T-helper 22 cell (primary cell): ENCODE data around the gene MCF2L2.

Experiments
- DNase-seq: peaks from one replicate; pipeline ENCODE4 v3.0.0-alpha.2; 2020; ENCODE audit warnings: low read depth

The MCF2L2 gene

GRCh38 chr3:183319371-183319770 lies 109.0 kb downstream of the MCF2L2 start:
- DNase-seq, result no peak

DNA sequence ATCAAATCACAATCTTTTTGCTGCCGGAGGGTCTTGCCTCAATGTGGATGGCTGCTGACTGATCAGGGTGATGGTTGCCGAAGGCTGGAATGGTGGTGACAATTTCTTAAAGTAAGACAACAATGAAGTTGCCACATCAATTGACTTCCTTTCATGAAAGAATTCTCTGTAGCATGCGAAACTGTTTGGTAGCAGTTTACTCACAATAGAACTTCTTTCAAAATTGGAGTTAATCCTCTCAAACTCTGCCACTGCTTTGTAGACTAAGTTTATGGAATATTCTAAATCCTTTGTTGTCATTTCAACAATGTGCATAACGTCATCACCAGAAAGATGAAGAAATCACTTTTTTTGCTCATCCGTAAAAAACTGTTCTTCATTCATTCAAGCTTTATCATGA lies 109.5 kb downstream of the MCF2L2 start:
- no peak for DNase-seq

- no peak for DNase-seq
These were observed 110.2 kb downstream of the MCF2L2 start for GRCh38 chr3:183317886-183318865.

- DNase-seq, result no peak
These were observed 111.1 kb downstream of the MCF2L2 start for GRCh38 chr3:183317271-183317670.

GRCh38 chr3:183315739-183316138 lies 112.7 kb downstream of the MCF2L2 start:
- no peak for DNase-seq

- no peak for DNase-seq
These were observed 114.7 kb downstream of the MCF2L2 start for GRCh38 chr3:183313764-183314163.

DNA sequence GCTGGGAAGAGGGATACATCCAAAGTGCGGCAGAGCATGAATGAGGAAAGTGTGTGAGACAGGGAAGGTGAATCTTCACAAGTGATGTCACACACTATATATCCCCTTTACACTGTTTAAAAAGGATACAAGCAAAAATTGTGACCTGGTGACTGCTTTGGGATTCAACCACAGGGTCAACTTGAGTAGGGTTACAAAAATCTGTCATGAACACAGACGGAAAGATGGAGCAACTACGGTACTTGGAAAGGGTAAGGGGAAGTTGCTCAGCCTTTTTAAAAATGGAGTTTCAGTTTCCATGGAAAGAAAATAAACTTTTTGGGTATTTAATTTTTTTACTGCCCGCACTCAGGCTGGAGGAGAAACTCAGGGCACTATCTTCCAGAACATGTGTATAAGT lies 115.1 kb downstream of the MCF2L2 start:
- no peak for DNase-seq

DNA sequence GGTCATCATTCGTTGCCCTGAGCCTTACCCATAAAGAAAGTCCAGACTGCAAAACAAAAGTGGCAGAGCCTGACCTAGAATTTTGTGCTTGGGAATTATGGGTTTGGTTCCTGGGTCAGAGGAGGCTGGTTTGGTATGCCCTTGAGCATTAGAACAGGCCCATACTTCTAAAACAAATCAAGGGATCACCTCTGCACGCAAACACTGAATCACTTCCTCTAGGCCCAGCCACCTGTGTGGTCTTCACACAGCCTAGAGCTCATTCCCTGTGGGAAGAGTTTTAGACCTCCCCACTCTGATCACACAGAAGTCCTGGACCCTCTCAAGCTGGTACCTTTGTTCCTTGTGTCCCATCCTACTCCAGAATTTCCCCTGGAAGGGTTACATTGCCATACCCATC lies 116.0 kb downstream of the MCF2L2 start:
- DNase-seq, result no peak

- no peak for DNase-seq
These were observed 117.5 kb downstream of the MCF2L2 start for GRCh38 chr3:183310936-183311335.

GRCh38 chr3:183309276-183309675 lies 119.1 kb downstream of the MCF2L2 start:
- no peak for DNase-seq

- DNase-seq, result no peak
These were observed 119.7 kb downstream of the MCF2L2 start for GRCh38 chr3:183308751-183309150.

DNA sequence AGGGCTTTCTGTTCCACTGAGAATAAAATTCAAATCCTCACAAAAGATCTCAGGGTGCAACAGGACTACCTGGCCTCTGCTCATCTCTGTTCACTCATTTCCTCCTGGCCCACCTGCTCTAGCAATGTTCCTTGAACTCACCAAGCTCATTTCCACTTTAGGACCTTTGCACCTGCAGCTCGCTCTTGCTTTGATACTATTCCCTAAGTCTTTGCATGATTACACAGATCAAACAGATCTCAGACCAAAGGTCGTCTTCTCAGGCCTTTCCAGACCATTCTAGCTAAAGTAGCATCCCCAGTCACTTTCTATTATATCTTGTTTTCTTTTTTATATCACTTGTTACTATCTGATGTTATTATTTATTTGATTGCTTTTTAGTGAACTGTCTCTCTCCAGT lies 120.7 kb downstream of the MCF2L2 start:
- DNase-seq, result no peak

DNA sequence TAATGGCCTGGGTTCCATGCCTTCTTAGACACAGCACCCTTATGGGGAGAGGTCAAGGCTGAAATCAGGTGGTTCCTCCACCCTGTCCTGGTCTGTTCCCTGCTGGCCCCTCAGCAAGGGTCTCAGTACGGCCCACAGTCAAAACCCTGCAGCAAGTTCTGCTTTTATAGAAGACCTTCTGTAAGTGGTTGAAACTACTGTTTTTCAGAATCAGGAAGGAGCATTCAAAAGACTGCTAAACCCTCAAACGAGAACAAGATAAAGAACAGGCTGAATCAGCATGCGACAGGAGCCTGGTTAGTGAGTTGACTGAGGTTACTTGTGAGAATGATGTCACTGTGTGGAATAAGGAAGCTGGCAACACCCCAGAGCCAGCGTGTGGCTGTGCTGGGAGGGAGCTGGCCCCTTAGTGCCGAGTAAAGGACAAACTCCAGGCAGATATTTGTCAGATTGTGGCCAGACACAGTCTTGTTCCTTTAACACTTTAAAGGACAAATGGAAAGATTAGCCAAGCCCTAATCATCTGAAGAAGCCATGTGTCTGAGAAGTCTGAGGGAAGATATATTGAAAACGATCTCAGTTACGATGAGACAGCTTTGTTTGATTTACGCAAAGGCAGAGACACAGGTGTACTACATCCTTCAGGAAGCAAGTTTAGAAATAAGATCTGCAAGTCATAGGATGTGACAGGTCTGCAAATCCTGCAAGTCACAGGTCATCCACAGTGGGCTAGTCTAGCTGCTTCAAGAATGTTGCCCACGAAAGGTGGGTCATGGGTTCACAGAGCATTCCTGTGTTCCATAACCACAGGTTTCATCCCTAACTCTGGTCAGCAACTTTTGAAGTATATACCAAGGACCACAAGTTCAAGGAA lies 121.4 kb downstream of the MCF2L2 start:
- DNase-seq, result no peak

DNA sequence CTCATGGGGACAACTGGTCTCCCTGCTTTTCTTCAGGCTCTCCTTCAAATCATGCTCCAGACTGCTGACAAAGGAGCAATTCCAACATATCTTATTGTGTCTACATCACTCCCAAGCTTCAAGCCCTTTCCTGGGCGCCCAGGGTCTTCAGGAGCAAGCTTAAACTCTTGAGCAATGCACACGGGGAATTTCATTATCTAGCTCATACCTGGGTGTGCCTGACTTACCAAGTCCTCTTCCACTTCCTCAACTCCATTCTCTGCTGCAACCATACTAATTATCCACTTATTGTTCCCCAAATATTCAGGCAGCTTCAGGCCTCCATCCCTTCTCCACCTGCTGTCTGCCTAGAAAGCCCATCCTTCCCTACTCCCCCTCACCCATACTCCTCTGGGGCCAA lies 124.7 kb downstream of the MCF2L2 start:
- DNase-seq, result no peak

DNA sequence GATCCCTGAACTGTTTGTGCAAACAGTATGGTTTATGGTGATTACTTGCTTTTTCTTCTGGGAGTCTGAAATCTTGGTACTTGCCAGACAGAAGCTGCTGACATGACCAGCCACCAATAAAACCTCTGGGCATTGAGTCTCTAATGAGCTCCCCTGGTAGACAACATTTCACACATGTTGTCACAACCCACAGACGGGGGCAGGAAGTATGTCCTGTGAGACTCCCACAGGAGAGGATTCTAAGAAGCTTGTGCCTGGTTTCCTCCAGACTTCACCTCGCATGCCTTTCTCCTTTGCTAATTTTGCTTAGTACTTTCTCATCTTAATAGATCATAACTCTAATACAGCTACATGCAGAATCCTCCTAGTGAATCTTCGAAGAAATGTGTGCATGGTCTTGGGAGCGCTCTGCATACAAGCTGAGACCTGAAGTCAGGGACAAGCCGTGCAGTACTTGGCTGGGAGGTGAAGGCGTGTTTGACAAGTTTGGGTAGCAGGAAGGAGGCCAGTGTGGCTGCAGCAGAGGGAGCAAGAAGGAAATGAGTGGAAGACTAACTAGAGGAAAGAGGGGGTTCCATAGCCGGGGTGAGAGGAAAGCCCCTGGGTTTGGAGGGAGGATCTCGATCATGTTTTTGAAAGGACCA lies 126.4 kb downstream of the MCF2L2 start:
- no peak for DNase-seq

GRCh38 chr3:183300996-183301562 lies 127.3 kb downstream of the MCF2L2 start:
- no peak for DNase-seq

GRCh38 chr3:183299976-183300375 lies 128.4 kb downstream of the MCF2L2 start:
- no peak for DNase-seq

GRCh38 chr3:183298701-183299153 lies 129.7 kb downstream of the MCF2L2 start:
- DNase-seq, result no peak

DNA sequence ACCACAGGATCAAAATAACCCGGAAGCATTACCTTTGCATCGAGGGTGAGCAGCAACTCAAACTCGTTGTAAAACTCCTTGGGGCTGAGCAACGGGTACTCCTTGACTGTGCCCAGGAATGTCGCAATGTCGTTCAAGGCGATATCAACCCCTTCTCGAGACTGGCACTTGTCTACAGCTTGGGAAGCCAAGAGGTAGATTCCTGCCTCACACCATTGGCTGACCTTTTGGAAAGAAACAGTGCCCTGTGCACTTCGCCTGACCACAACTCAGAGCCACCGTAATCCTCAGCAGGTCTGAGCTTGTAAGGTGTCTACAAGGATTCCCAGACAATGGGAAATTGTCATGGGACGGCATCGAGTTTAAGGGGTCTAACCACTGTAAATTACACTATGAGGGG lies 131.5 kb downstream of the MCF2L2 start:
- DNase-seq, result no peak

DNA sequence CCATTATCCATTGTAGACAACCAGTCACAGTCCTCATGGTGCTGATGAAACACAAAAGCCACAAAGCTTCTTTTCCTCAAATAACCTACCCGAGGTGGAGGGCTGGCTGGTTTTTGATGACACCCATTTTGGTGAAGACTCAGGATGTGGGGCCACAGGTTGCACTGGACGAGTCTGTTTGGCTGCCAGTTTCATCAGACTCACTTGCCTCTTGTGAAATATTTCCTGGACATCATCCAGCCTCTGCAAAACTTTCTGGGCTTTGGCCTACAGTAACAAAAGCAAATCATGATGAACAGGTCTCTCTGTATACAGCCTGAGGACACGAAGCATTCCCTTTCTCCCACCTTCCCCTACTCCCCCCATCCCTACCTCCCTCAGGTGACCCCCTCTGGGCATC lies 133.2 kb downstream of the MCF2L2 start:
- no peak for DNase-seq

DNA sequence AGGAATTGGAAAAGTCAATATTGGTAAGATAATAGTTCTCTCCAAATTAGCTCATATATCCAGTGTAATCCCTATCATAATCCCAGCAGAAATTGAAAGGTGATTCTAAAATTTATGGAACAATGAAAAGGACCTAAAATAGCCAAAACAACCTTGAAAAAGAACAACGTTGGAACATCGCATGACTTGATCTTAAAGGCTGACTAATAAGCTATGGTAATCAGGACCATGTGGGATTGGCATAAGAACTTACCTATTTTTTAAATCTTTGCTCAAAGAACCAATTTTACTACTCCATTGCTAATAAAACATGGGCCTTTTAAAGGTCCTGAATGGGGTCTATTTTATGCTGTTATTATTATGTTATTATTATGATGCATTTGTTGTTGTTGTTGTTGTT lies 134.5 kb downstream of the MCF2L2 start:
- DNase-seq, result no peak

- no peak for DNase-seq
These were observed 136.9 kb downstream of the MCF2L2 start for GRCh38 chr3:183291497-183292031.
